ENCODE data around the gene PTPN7.

- TF ChIP-seq POLR2AphosphoS5 (IDR thresholded peaks at IDR 0.05; ENCODE audit: low read depth, low read length) (no peak), SIN3A (IDR thresholded peaks at IDR 0.05; ENCODE audit: borderline replicate concordance, insufficient read depth, low read depth, low read length) (no peak), TCF7L2 (IDR thresholded peaks at IDR 0.05; ENCODE audit: low read depth, low read length) (no peak)
- TF ChIP-seq, protein P1, sequence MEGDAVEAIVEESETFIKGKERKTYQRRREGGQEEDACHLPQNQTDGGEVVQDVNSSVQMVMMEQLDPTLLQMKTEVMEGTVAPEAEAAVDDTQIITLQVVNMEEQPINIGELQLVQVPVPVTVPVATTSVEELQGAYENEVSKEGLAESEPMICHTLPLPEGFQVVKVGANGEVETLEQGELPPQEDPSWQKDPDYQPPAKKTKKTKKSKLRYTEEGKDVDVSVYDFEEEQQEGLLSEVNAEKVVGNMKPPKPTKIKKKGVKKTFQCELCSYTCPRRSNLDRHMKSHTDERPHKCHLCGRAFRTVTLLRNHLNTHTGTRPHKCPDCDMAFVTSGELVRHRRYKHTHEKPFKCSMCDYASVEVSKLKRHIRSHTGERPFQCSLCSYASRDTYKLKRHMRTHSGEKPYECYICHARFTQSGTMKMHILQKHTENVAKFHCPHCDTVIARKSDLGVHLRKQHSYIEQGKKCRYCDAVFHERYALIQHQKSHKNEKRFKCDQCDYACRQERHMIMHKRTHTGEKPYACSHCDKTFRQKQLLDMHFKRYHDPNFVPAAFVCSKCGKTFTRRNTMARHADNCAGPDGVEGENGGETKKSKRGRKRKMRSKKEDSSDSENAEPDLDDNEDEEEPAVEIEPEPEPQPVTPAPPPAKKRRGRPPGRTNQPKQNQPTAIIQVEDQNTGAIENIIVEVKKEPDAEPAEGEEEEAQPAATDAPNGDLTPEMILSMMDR (IDR thresholded peaks at IDR 0.05), result no peak
- TF ChIP-seq, protein P2, sequence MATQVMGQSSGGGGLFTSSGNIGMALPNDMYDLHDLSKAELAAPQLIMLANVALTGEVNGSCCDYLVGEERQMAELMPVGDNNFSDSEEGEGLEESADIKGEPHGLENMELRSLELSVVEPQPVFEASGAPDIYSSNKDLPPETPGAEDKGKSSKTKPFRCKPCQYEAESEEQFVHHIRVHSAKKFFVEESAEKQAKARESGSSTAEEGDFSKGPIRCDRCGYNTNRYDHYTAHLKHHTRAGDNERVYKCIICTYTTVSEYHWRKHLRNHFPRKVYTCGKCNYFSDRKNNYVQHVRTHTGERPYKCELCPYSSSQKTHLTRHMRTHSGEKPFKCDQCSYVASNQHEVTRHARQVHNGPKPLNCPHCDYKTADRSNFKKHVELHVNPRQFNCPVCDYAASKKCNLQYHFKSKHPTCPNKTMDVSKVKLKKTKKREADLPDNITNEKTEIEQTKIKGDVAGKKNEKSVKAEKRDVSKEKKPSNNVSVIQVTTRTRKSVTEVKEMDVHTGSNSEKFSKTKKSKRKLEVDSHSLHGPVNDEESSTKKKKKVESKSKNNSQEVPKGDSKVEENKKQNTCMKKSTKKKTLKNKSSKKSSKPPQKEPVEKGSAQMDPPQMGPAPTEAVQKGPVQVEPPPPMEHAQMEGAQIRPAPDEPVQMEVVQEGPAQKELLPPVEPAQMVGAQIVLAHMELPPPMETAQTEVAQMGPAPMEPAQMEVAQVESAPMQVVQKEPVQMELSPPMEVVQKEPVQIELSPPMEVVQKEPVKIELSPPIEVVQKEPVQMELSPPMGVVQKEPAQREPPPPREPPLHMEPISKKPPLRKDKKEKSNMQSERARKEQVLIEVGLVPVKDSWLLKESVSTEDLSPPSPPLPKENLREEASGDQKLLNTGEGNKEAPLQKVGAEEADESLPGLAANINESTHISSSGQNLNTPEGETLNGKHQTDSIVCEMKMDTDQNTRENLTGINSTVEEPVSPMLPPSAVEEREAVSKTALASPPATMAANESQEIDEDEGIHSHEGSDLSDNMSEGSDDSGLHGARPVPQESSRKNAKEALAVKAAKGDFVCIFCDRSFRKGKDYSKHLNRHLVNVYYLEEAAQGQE (IDR thresholded peaks at IDR 0.05; ENCODE audit: insufficient read depth in 1 of 2, low read depth in 2 of 2, low read length in 1 of 2), result no peak
Observed at GRCh38 chr1:202149566-202149965, 10.8 kb downstream of the PTPN7 start.

Data from Panc1 (cell line).